ENCODE results near the gene BPTF. TPM values are rescaled to one million over a fixed set of nuclear protein-coding genes. Genes with fewer than 3 reads are reported as not detected.

Gene BPTF
- total and polyA plus RNA-seq, 2 of the 13 experiments (the other 11 are each of a cell fraction or from before 2014, with no cell fraction given), result 43.5 to 66.1 TPM

- no peak overlapping the region for H3K4me3 ChIP-seq (replicated peaks in 1 of 3; ENCODE audit: insufficient read depth in 1 of 3, low read depth in 2 of 3, low read length in 3 of 3)
- peaks cover 22% of the 10 kb centered on the region for H4K20me1 ChIP-seq (ENCODE audit: insufficient read depth, low read length)
- no peak overlapping the region for H2AFZ ChIP-seq (ENCODE audit: low read length)
- intact Hi-C loops (cut with micrococcal nuclease; ENCODE audit: unreplicated experiment), result no loop called here
- ChIA-PET CTCF (ENCODE audit: low intra/inter-chr PET ratio, low total read pairs) (no interaction called here), POLR2A (no interaction called here)
- no peak overlapping the region for H3K4me2 ChIP-seq (ENCODE audit: low read depth, low read length)
- H3K4me1 ChIP-seq (ENCODE audit: insufficient read depth, low read length), result peaks cover 21% of the 10 kb centered on the region
- DNase-seq (ENCODE audit: low spot score), result no peak
- no peak overlapping the region for H3K9ac ChIP-seq (ENCODE audit: insufficient read depth, low read depth, low read length)
- in situ Hi-C loops (cut with HindIII; ENCODE audit: extremely low pct_ligation_motif_present, low pct_unique_long_range_greater_than_20kb), result no loop called here
- TF ChIP-seq TFDP1 (CRISPR knock-in tag; IDR thresholded peaks at IDR 0.05; ENCODE audit: borderline replicate concordance) (no peak), DDIT3 (CRISPR knock-in tag; IDR thresholded peaks at IDR 0.05) (no peak), HNRNPH1 (optimal IDR thresholded peaks at IDR 0.05; ENCODE audit: low read depth, low read length) (no peak), IRF1 (CRISPR knock-in tag; IDR thresholded peaks at IDR 0.05; ENCODE audit: low read depth) (no peak), GTF2F1 (IDR thresholded peaks at IDR 0.05; ENCODE audit: low read length) (no peak), FOXM1 (CRISPR knock-in tag; IDR thresholded peaks at IDR 0.05) (no peak), ZNF558 (CRISPR knock-in tag; IDR thresholded peaks at IDR 0.05; ENCODE audit: borderline replicate concordance) (no peak), ZBTB20 (CRISPR knock-in tag; IDR thresholded peaks at IDR 0.05; ENCODE audit: borderline replicate concordance, low read depth) (no peak), TFAP4 (IDR thresholded peaks at IDR 0.05; ENCODE audit: borderline replicate concordance, low read depth) (no peak), RFXAP (CRISPR knock-in tag; IDR thresholded peaks at IDR 0.05; ENCODE audit: borderline replicate concordance) (no peak), TCF7 (IDR thresholded peaks at IDR 0.05; ENCODE audit: low read depth) (no peak), MAFF (IDR thresholded peaks at IDR 0.05; ENCODE audit: low read depth, low read length) (no peak), SRF (IDR thresholded peaks at IDR 0.05; ENCODE audit: low read depth, low read length) (no peak), MAF1 (CRISPR knock-in tag; IDR thresholded peaks at IDR 0.05; ENCODE audit: borderline replicate concordance) (no peak), KAT7 (CRISPR knock-in tag; IDR thresholded peaks at IDR 0.05; ENCODE audit: borderline replicate concordance) (no peak), ZFP82 (CRISPR knock-in tag; IDR thresholded peaks at IDR 0.05; ENCODE audit: borderline replicate concordance) (no peak), KDM4B (CRISPR knock-in tag; IDR thresholded peaks at IDR 0.05) (no peak), GABPB1 (CRISPR knock-in tag; IDR thresholded peaks at IDR 0.05) (no peak), BHLHE40 (IDR thresholded peaks at IDR 0.05; ENCODE audit: low read length) (no peak), PRDM4 (CRISPR knock-in tag; IDR thresholded peaks at IDR 0.05; ENCODE audit: borderline replicate concordance) (no peak)
- H3K79me2 ChIP-seq (ENCODE audit: insufficient read depth, low read length), result peaks cover 90% of the 10 kb centered on the region
- no TSS peak for BruUV-seq (replicated peaks)
- peaks cover 13 to 28% of the 10 kb centered on the region in 2 experiments for H3K36me3 ChIP-seq (replicated peaks in 1 of 2; ENCODE audit: control insufficient read depth in 1 of 2, insufficient read depth in 2 of 2, low read length in 2 of 2)
- no peak for ATAC-seq
- H3K9me3 ChIP-seq (ENCODE audit: low read length), result no peaks in the 10 kb centered on the region
- 86% methylated on average over 11 of the region's 11 CpGs for WGBS (ENCODE audit: low lambda C conversion rate)
- no peaks in the 10 kb centered on the region for H3K27me3 ChIP-seq (ENCODE audit: control insufficient read depth in 1 of 2, insufficient read depth in 2 of 2, low read length in 2 of 2)
- H3K27ac ChIP-seq (ENCODE audit: extremely low read length, insufficient read depth, low read length), result no peak overlapping the region
- FAIRE-seq, result no peak
These were observed 30.4 kb downstream of the BPTF start for GRCh38 chr17:67855504-67856324.

Data from HepG2 (cell line).